GM18951 (cell line): ENCODE measurements around the gene PPIP5K1.
"Not testable (repeated sequence)": the region's sequence is repeated elsewhere in the genome, so short reads cannot be mapped to it uniquely, and the experiment has no call there.

Experiments
- POLR2A ChIP-seq: IDR thresholded peaks from 4 replicates; pipeline ENCODE4 v1.6.1; 2011; ENCODE audit warnings: mild to moderate bottlenecking; ENCODE audit not compliant: insufficient read length, insufficient read depth; ENCODE audit errors: extremely low read depth
- in situ Hi-C: fragments of 300-500 bp; cut with MboI; formaldehyde crosslinking; loops from one replicate; pipeline ENCODE4 v1.12.0; 2022; ENCODE audit warnings: low sequenced_read_pairs, mixed read lengths, inconsistent platforms; ENCODE audit not compliant: unreplicated experiment

The PPIP5K1 gene

GRCh38 chr15:43589778-43590466 is at the start of gene PPIP5K1:
PPIP5K1 (minus strand) TSS chr15:43590208; CDS start chr15:43584504, 5,704 bp downstream.
- in situ Hi-C loops = not testable (repeated sequence)

GRCh38 chr15:43638464-43639204 is 48.6 kb upstream of the PPIP5K1 start:
- in situ Hi-C loops = loop anchor here (5.0 kb wide), 1 partner anchor 94 kb away; no protein-coding TSS in a partner anchor

GRCh38 chr15:43626937-43627336 is 36.9 kb upstream of the PPIP5K1 start:
- in situ Hi-C loops = not testable (repeated sequence)

GRCh38 chr15:43625106-43625505 is 35.1 kb upstream of the PPIP5K1 start:
- in situ Hi-C loops = no loop called here

GRCh38 chr15:43622068-43622799 is 32.2 kb upstream of the PPIP5K1 start:
- in situ Hi-C loops = not testable (repeated sequence)

More at GRCh38 chr15:43625106-43625505, 35.1 kb upstream of the PPIP5K1 start:
- TF ChIP-seq POLR2A = no peak

GRCh38 chr15:43618700-43619099 is 28.7 kb upstream of the PPIP5K1 start, which contains the start of gene STRC:
STRC (minus strand) TSS chr15:43618800; CDS start chr15:43618722, 78 bp downstream.
- in situ Hi-C loops = not testable (repeated sequence)

GRCh38 chr15:43617750-43618149 is 27.7 kb upstream of the PPIP5K1 start:
- in situ Hi-C loops = not testable (repeated sequence)

- in situ Hi-C loops = loop anchor here (5.0 kb wide), 1 partner anchor 100 kb away; no protein-coding TSS in a partner anchor
Measured at GRCh38 chr15:43602233-43602632, 12.2 kb upstream of the PPIP5K1 start.

GRCh38 chr15:43600200-43600599 is 10.2 kb upstream of the PPIP5K1 start:
- in situ Hi-C loops = loop anchor here (5.0 kb wide), 1 partner anchor 102 kb away; no protein-coding TSS in a partner anchor

- in situ Hi-C loops = not testable (repeated sequence)
Measured at GRCh38 chr15:43599131-43599530, 9.1 kb upstream of the PPIP5K1 start.

- in situ Hi-C loops = not testable (repeated sequence)
Measured at GRCh38 chr15:43593328-43594190, 3.6 kb upstream of the PPIP5K1 start, which contains the start of gene CKMT1B. CKMT1B (plus strand) TSS chr15:43594027; CDS start chr15:43594219, 192 bp downstream.

GRCh38 chr15:43592841-43593240 is 2.8 kb upstream of the PPIP5K1 start:
- in situ Hi-C loops = not testable (repeated sequence)

GRCh38 chr15:43574607-43575006 is 15.4 kb downstream of the PPIP5K1 start:
- in situ Hi-C loops = not testable (repeated sequence)

GRCh38 chr15:43566615-43567014 is 23.4 kb downstream of the PPIP5K1 start:
- in situ Hi-C loops = not testable (repeated sequence)

- in situ Hi-C loops = not testable (repeated sequence)
Measured at GRCh38 chr15:43563793-43564192, 26.2 kb downstream of the PPIP5K1 start.

- in situ Hi-C loops = not testable (repeated sequence)
Measured at GRCh38 chr15:43562753-43563152, 27.3 kb downstream of the PPIP5K1 start.
